Measurements from ENCODE around the gene EID1.
"Not testable (repeated sequence)": the region's sequence is repeated elsewhere in the genome, so short reads cannot be mapped to it uniquely, and the experiment has no call there.

Gene EID1

GRCh38 chr15:48899793-48900192 lies 21.9 kb downstream of the EID1 start:
- no peak for DNase-seq (ENCODE audit: low read depth, low spot score)
- no peak overlapping the region for H3K4me3 ChIP-seq (ENCODE audit: low read length)

- no peak overlapping the region for H3K4me3 ChIP-seq (ENCODE audit: low read length)
- no peak for DNase-seq (ENCODE audit: low read depth, low spot score)
Measured at GRCh38 chr15:48904758-48905157, 26.8 kb downstream of the EID1 start.

- no peak for DNase-seq (ENCODE audit: low read depth, low spot score)
- no peak overlapping the region for H3K4me3 ChIP-seq (ENCODE audit: low read length)
Measured at GRCh38 chr15:48905216-48905615, 27.3 kb downstream of the EID1 start.

GRCh38 chr15:48905847-48906246 lies 27.9 kb downstream of the EID1 start:
- DNase-seq (ENCODE audit: low read depth, low spot score), result no peak
- no peak overlapping the region for H3K4me3 ChIP-seq (ENCODE audit: low read length)

- not testable (repeated sequence) for DNase-seq (ENCODE audit: low read depth, low spot score); H3K4me3 ChIP-seq (ENCODE audit: low read length)
Measured at GRCh38 chr15:48909313-48909712, 31.4 kb downstream of the EID1 start.

- not testable (repeated sequence) for DNase-seq (ENCODE audit: low read depth, low spot score); H3K4me3 ChIP-seq (ENCODE audit: low read length)
Measured at GRCh38 chr15:48910554-48910953, 32.6 kb downstream of the EID1 start.

- H3K4me3 ChIP-seq (ENCODE audit: low read length), result no peak overlapping the region
- peak; percentile 49 for DNase-seq (ENCODE audit: low read depth, low spot score)
Measured at GRCh38 chr15:48913141-48913540, 35.2 kb downstream of the EID1 start.

- DNase-seq (ENCODE audit: low read depth, low spot score), result peak; percentile 38
- no peak overlapping the region for H3K4me3 ChIP-seq (ENCODE audit: low read length)
Measured at GRCh38 chr15:48914717-48915116, 36.8 kb downstream of the EID1 start.

GRCh38 chr15:48915861-48916260 lies 37.9 kb downstream of the EID1 start:
- H3K4me3 ChIP-seq (ENCODE audit: low read length), result no peak overlapping the region
- no peak for DNase-seq (ENCODE audit: low read depth, low spot score)

GRCh38 chr15:48916721-48917120 lies 38.8 kb downstream of the EID1 start:
- DNase-seq (ENCODE audit: low read depth, low spot score), result no peak
- H3K4me3 ChIP-seq (ENCODE audit: low read length), result no peak overlapping the region

GRCh38 chr15:48922046-48922445 lies 44.1 kb downstream of the EID1 start:
- no peak overlapping the region for H3K4me3 ChIP-seq (ENCODE audit: low read length)
- DNase-seq (ENCODE audit: low read depth, low spot score), result no peak

- peak; percentile 37 for DNase-seq (ENCODE audit: low read depth, low spot score)
- H3K4me3 ChIP-seq (ENCODE audit: low read length), result no peak overlapping the region
Measured at GRCh38 chr15:48924528-48925393, 46.8 kb downstream of the EID1 start.

GRCh38 chr15:48925714-48926223 lies 47.8 kb downstream of the EID1 start:
- no peak overlapping the region for H3K4me3 ChIP-seq (ENCODE audit: low read length)
- DNase-seq (ENCODE audit: low read depth, low spot score), result no peak

GRCh38 chr15:48928877-48929538 lies 51.1 kb downstream of the EID1 start:
- H3K4me3 ChIP-seq (ENCODE audit: low read length), result no peak overlapping the region
- no peak for DNase-seq (ENCODE audit: low read depth, low spot score)

- no peak overlapping the region for H3K4me3 ChIP-seq (ENCODE audit: low read length)
- DNase-seq (ENCODE audit: low read depth, low spot score), result no peak
Measured at GRCh38 chr15:48929661-48930060, 51.7 kb downstream of the EID1 start.
